GM19455 (cell line): Measurements from ENCODE around the gene MVD.

Experiments
- ATAC-seq: cut with Tn5 transposase; IDR thresholded peaks from one replicate; pipeline ENCODE4 v1.9.1; 2021; ENCODE audit not compliant: unreplicated experiment

The MVD gene

DNA sequence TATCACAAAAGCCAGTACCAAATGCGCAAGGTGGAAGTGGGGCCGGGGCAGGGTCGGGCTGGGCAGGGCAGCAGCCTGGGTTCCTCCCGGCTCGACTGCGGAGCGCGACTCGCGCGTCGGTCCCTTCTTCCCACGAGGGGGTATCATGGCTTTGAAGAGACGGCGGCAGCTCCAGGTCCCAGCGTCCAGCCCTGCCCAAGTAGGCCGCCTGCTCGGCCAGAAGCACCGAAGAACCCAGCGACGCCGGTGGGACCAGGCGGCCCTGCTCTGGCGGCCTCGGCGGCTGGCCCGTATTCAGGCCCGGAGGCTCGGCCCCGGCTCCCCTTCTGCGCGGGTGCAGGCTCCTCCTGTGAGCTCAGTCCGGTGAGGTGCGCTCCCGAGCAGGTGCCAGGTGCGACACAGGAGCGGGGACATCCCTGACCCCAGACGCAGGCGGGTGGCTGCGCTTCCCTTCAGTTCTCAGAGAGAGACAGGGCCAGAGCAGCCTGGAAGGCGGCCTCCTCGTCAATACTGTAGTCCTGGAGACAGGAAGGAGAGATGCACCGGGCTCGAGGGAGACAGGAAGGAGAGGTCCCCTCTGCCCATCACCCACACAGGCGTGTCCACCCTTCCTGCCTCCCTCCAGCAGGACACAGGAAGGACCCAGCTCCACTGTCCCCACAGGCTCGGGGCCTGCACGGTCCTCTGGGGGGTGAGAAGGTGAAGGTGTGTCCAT, 34.4 kb upstream of the MVD start:
- no peak for ATAC-seq

GRCh38 chr16:88696441-88696840, 33.5 kb upstream of the MVD start:
- ATAC-seq = no peak

DNA sequence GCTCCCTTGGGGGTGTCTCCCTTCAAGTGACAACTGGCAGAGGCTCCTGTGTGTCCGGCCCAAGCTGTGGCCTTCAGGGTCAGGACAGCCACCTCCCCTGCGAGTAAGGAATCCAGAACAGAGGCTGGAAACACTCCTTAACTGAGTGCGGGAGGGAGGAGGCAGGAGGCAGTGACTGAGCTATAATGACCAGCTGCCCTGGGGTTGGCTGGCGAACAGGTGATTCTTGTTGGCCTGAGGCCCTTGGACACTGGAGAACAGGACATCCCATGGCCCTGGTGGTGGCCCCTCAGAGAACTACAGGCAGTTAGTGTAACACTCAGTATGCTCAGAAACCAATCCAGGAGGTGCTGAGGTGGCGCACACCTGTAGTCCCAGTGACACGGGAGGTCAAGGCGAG, 32.9 kb upstream of the MVD start:
- no peak for ATAC-seq

- no peak for ATAC-seq
Observed at GRCh38 chr16:88695218-88695617, 32.3 kb upstream of the MVD start.

DNA sequence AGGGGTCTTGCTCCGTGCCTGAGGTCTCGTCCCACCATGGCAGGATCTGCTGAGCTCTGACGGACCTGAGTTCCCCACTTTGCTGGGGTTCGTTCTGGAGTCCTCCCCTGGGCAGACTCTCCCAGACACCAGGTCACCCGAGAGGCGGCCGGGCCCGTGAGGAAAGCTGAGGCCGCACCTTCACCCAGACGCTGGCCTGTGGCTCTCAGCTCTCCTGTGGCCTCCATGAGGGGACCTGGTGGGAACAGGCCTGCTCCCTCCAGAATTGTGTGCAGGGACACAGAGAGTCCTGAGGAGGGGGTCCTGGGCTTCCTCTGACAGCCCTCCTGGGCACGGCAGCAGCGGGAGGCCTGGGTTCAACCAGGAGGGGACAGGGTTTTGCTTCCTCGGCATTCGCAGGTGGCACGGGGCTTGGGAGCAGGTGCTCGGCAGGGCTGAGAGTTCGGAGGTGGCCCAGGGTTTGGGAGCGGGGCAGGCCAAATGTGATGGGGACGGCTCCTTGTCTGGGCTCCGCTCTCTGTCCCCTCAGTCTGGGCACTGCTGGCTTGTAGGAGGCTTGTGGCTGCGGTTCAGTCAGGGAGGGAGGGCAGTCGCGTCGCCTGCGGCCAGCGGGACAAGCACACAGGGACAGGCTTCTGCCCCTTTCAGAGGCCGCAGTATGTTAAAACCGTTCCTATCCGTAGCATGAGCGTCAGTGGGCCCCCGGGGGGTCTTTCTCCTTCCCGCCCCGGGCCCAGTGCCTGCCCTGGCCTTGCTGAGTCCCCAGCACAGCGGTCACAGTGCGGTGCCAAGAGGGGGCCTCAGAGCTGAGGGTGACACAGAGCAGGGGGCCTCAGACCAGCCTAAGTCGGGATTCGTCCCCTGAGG, 31.6 kb upstream of the MVD start:
- no peak for ATAC-seq

- no peak for ATAC-seq
Observed at GRCh38 chr16:88693420-88694177, 30.7 kb upstream of the MVD start.

GRCh38 chr16:88692861-88693260, 30.0 kb upstream of the MVD start:
- ATAC-seq = no peak

GRCh38 chr16:88691924-88692560, 29.2 kb upstream of the MVD start:
- no peak for ATAC-seq

DNA sequence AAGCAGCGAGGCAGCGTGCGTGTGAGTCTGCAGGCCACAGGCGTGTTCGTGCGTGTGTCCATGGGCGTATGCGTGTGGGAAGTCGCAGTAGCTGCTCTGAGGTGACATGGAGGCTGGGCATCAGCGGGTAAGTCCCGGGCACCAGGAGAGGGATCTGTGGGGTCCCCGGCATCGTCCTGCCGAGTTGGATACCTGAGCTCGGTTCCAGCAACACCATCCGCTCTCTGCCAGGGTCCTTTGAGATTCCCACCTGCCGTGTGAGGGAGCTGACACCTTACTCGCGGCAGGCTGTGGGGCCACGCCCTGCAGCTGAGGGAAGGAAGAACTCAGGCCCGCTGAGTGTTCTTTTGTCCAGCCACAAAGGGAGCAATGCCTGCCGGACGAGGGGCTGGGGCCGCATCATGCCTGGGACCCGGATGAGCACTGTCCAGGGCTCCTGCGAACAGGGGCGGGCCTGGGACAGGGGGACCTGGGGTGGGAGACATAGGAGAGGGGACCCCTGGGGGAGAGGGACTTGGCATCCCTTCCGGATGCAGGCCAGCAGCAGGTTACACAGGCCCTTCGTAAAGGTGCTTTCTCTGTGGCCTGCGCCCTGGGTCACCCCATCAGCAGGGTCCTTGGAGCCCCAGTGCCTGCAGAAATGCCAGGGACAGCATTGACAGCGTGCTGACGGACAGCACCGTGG, 28.4 kb upstream of the MVD start:
- ATAC-seq = no peak

DNA sequence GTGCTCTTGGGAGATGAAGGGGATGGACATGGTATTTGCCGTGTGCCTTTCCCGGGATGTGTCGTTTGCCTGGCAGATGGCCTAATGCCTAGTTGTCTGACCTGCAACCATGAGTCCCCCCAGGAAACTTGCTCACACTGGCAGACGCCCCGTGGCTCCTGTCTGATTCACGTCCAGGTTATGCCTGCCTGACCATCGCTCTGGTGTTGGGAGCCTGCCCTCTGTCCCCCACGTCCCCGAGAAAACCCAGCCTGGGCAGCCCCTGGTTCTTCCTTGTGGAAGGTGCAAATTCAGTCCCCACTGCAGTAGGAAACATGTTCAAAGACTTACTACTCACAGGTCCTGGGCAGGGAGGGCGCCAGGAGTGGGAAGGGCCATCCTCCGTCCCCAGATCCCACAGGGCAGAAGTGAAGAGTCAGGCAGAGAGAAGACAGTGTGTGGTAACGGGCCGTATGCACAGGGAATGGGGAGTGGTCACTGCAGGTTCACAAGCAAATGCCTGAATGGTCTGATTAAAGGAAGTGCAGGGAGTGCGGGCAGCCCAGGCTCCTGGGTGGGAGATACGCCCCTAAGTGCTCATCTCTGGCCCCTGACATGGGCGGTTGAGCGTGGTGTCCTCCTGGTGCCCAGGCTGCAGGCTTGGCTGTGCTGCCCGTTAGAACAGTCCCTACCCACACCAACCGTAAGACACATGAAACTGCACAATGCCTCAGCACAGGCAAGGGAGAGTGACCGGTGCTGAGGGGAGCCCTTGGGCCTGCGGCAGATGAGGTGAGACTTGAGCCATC, 27.6 kb upstream of the MVD start:
- ATAC-seq = no peak

- ATAC-seq = no peak
Observed at GRCh38 chr16:88688013-88688778, 25.3 kb upstream of the MVD start.

DNA sequence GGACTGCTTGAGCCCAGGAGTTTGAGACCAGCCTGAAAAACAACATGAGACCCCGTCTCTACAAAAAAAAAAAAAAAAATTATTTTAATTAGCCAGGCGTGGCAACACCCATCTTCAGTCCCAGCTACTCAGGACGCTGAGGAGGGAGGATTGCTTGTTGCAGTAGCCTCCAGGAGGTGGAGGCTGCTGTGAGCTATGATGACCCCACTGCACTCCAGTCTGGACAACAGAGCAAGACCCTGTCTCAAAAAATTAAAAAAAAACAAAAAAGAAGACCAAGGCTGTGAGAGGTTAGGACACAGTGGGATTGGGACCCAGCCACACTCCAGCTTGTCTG, 24.8 kb upstream of the MVD start:
- ATAC-seq = no peak

- no peak for ATAC-seq
Observed at GRCh38 chr16:88687254-88687576, 24.3 kb upstream of the MVD start.

DNA sequence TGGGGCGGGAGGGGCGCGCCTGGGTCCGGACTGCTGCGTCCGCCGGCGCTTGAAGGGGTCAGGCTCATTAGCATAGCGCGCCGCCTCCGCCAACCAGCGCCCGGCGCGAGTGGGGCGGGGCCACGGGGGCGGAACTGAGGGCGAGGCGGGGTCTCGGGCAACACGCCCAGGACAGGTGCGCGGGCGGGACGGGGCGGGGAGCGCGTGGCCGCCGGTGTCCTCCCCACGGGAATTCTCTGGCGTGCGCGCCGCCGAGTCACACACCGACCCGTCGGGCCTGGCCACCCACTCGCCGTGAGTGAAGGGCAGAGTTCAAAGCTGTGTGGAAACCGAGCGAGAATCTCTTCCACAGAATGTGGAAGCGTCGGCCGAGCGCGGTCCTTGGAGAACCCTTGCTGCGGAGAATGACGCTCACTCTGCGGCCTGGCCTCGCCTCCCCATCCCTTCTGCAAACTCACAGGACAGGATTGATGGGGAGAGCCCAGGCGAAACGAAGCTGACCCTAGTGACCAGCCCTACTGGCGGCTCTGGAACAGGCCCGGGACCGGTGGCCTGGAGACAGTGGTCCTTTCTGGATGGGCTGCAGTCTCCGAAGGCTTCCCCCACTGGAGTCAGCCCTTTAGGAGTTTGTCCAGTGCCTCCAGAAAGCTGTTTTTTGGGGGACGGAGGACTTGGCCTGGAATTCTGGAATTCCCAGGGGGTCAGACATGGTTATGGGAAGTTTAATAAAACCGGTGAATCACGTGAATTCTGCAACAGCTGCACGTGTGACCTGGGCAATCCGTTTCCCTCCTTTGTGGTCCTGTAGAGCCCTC, 23.8 kb upstream of the MVD start, which contains the start of gene SNAI3:
Gene SNAI3, minus strand, starts transcription at position 69 of the 815 bp plus-strand sequence. CDS start 101 bp downstream, outside the sequence.
- peak; percentile 63 for ATAC-seq

DNA sequence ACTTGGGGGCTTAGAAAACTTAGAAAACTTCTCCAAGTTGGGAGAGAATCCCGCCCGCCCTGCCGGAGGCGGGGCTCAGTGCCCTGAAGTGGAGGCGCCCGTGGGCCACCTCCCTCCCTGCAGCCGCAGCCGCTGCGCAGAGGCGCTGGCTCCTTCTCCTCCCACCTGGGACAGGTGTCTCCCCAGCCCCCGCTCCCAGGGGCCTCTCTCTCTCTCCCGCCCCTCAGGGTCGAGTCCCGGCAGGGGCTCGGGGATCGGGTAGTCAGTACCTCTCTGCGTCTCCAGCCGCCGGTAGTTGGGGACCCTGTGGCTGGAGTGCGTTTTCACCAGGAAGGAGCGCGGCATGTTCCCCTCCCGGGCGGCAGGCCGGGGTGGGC, 23.2 kb upstream of the MVD start:
- peak; percentile 5 for ATAC-seq

DNA sequence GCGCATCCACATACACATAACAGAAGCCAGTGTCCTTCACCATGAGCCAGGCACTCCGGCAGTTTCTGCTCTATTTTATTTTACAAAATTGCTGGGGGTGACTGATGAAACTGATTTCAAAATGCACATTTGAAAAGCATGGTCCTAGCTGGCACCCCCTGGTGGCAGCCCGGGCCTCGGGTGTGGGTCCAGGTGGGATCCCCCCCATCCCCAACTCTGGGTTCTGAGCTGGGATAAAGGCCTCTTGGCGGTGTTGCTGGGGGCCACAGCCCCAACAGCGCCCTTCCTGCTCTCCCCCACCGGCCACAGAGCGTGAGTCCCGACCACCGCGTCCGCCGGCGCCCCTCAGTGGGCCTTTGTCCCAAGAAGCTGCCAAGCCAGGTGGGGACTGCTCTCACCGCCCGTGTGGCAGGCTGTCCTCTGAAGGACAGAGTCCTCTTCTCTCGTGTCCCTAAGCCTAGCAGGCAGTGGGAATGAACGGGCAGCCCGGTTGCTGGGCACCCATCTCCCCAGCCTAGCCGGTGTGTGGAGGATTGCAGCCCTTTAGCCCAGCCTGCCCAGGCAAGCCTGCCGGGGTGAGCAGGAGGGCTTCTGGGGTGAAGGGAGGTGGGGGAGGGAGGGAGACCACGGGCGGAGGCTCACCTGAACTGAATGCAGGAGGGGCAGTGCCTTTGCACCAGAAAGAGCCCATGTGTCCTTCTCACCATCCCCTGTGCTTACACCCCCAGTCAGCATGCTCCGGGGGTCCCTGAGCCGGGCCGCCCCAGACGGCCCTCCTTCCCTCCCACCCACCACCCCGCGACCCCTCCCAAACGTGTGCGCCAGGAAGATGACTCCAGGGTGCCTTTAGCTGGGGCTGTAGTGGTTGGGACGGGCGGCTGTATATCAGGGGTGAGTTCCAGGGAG, 22.5 kb upstream of the MVD start:
- no peak for ATAC-seq

DNA sequence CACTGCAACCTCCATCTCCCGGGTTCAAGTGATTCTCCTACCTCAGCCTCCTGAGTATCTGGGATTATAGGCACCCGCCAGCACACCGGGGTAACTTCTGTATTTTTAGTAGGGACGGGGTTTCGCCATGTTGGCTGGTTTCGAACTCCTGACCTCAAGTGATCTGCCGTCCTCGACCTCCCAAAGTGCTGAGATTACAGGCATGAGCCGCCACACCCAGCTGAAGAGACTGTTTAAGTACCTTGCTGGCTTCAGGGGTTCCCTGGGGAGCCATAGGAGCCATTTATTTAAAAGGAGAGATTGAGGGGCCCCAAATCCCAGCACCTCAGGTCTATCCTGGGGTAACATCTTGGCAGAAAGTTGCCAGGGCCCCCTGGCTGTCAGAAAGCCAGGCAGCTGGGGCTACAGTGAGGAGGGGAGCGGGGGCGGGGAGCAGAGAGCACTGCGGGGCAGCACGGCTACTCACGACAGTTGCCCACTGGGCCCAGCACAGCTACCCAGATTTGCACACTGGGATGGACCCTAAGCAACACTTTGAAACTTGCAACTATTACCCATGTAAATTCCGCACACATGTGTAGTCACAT, 21.8 kb upstream of the MVD start:
- ATAC-seq = no peak
